A673 (cell line): Measurements from ENCODE around the gene TMEM178B.

Experiments used
- EZH2 ChIP-seq: fragments of 200-600 bp; sonication (generic); IDR thresholded peaks from 2 replicates; pipeline ENCODE4 v1.6.1; 2017; ENCODE audit warnings: borderline replicate concordance, low read depth, mild to moderate bottlenecking, mixed read lengths, antibody characterized with exemption, low read length; ENCODE audit not compliant: poor library complexity, severe bottlenecking
- TF ChIP-seq, protein P1 (sequence below): fragments of 300-800, 200-600 bp; sonication (generic); conservative IDR thresholded peaks from 2 replicates; pipeline ENCODE4 v1.5.1; 2017; ENCODE audit warnings: low read depth, mild to moderate bottlenecking, antibody characterized with exemption, low read length, moderate library complexity, mixed read lengths

DNA sequence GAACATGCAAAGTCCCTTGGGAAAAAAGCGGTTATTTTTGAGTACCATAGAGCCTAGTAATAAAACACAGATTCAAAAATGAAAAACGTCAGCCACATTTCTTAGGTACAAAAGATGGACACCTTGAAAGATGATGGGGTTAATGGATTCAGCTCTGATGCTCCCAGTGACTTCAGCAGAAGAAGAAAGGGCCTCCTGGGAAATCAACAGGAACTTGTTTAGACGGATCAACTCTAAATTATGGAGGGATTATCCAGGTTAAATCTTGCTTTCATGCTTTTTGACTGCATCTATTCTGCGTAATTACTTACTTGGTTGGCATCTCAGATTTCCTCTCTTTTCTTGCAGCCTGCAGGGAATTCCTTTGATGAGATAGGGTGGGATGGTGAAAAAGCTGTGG is 82.5 kb downstream of the TMEM178B start:
- TF ChIP-seq, protein P1, sequence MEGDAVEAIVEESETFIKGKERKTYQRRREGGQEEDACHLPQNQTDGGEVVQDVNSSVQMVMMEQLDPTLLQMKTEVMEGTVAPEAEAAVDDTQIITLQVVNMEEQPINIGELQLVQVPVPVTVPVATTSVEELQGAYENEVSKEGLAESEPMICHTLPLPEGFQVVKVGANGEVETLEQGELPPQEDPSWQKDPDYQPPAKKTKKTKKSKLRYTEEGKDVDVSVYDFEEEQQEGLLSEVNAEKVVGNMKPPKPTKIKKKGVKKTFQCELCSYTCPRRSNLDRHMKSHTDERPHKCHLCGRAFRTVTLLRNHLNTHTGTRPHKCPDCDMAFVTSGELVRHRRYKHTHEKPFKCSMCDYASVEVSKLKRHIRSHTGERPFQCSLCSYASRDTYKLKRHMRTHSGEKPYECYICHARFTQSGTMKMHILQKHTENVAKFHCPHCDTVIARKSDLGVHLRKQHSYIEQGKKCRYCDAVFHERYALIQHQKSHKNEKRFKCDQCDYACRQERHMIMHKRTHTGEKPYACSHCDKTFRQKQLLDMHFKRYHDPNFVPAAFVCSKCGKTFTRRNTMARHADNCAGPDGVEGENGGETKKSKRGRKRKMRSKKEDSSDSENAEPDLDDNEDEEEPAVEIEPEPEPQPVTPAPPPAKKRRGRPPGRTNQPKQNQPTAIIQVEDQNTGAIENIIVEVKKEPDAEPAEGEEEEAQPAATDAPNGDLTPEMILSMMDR: no peak
- no peak for TF ChIP-seq EZH2
